Retinal pigment epithelial cell (primary cell): ENCODE measurements around the gene TWSG1.

Source experiments
- DNase-seq: peaks from one replicate; pipeline ENCODE4 v3.0.0-alpha.2; 2010; ENCODE audit warnings: low read depth
- H3K4me3 ChIP-seq: 2 replicates; pipeline ENCODE4 v1.5.1; 2011; ENCODE audit warnings: mild to moderate bottlenecking, low read length, control low read depth, moderate library complexity
- TF ChIP-seq, protein P1 (sequence below): conservative IDR thresholded peaks from 2 replicates; pipeline ENCODE4 v1.5.1; 2011; ENCODE audit warnings: low read depth, low read length, control low read depth, inconsistent platforms

The TWSG1 gene

GRCh38 chr18:9380621-9381395 is 46.2 kb downstream of the TWSG1 start:
- no peak for DNase-seq
- no peak overlapping the region for H3K4me3 ChIP-seq
- TF ChIP-seq, protein P1, sequence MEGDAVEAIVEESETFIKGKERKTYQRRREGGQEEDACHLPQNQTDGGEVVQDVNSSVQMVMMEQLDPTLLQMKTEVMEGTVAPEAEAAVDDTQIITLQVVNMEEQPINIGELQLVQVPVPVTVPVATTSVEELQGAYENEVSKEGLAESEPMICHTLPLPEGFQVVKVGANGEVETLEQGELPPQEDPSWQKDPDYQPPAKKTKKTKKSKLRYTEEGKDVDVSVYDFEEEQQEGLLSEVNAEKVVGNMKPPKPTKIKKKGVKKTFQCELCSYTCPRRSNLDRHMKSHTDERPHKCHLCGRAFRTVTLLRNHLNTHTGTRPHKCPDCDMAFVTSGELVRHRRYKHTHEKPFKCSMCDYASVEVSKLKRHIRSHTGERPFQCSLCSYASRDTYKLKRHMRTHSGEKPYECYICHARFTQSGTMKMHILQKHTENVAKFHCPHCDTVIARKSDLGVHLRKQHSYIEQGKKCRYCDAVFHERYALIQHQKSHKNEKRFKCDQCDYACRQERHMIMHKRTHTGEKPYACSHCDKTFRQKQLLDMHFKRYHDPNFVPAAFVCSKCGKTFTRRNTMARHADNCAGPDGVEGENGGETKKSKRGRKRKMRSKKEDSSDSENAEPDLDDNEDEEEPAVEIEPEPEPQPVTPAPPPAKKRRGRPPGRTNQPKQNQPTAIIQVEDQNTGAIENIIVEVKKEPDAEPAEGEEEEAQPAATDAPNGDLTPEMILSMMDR = no peak

- DNase-seq = no peak
- TF ChIP-seq, protein P1 = no peak
- H3K4me3 ChIP-seq = no peak overlapping the region
Observed at GRCh38 chr18:9386879-9387278, 52.3 kb downstream of the TWSG1 start.

GRCh38 chr18:9387891-9388290 is 53.3 kb downstream of the TWSG1 start:
- no peak for DNase-seq
- TF ChIP-seq, protein P1 = no peak
- no peak overlapping the region for H3K4me3 ChIP-seq

DNA sequence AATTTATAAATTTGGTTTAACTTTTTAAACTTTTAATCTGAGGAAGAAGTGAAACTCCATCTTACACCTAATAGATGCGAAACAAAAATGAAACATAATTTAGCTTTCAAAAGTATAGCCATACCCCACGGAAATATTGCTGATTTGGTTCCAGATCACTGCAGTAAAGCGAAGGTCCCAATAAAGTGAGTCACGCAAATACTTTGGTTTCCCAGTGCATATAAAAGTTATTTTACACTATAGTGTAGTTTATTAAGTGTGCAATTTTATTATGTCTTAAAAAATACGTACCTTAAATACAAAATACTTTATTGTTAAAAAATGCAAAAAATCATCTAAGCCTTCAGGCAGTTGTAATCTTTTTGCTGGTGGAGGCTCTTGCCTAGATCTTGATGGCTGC is 55.1 kb downstream of the TWSG1 start:
- no peak for DNase-seq
- TF ChIP-seq, protein P1 = no peak
- no peak overlapping the region for H3K4me3 ChIP-seq

- no peak for DNase-seq
- H3K4me3 ChIP-seq = no peak overlapping the region
- TF ChIP-seq, protein P1 = no peak
Observed at GRCh38 chr18:9392726-9393125, 58.2 kb downstream of the TWSG1 start.

DNA sequence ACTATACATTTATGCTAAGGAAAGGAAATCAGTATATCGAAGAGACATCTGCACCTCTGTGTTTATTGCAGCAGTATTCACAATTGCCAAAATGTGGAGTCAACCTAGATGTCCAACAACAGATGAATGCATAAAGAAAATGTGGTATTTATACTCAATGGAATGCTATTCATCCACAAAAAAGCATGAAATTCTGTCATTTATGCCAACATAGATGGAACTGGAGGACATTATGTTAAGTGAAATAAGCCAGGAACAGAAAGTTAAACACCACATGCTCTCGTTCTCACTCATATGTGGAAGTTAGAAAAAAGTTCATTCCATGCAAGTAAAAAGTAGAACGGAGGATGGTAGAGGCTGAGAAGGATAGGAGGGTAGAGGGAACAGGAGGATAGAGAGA is 59.5 kb downstream of the TWSG1 start:
- no peak for DNase-seq
- TF ChIP-seq, protein P1 = no peak
- no peak overlapping the region for H3K4me3 ChIP-seq

DNA sequence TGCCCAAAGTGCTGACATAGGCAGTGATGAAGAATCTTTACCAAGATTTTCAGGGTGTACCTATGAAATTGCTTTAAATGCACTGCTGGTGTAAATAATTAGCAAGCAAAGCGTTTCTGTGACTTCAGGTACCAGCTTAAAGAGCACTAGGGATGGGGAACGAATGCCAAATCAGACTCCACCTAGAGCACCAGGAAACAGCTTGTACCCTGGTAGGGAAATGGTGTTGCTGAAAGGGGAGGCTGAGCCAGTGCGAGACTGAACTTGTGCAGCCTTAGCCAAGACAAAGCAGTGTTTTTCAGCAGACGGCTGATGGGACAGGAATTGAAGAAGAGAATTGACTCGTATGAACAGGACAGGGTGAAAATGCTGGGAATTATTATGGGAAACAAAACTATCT is 65.6 kb downstream of the TWSG1 start:
- TF ChIP-seq, protein P1 = no peak
- H3K4me3 ChIP-seq = no peak overlapping the region
- no peak for DNase-seq
